Measurements from ENCODE around the gene CYP4F2.
"Not testable (repeated sequence)": the region's sequence is repeated elsewhere in the genome, so short reads cannot be mapped to it uniquely, and the experiment has no call there.

- TF ChIP-seq CTCF (IDR thresholded peaks at IDR 0.05); ZFX (IDR thresholded peaks at IDR 0.05; ENCODE audit: borderline replicate concordance): not testable (repeated sequence)
These were observed 62.1 kb downstream of the CYP4F2 start for GRCh38 chr19:15835565-15836329.
